ENCODE measurements around the gene GPR150.
"Not testable (repeated sequence)": the region's sequence is repeated elsewhere in the genome, so short reads cannot be mapped to it uniquely, and the experiment has no call there.

The GPR150 gene

GRCh38 chr5:95624368-95624767 lies 4.5 kb downstream of the GPR150 start:
- DNase-seq: no peak

GRCh38 chr5:95626701-95627100 lies 6.8 kb downstream of the GPR150 start:
- no peak for DNase-seq

DNA sequence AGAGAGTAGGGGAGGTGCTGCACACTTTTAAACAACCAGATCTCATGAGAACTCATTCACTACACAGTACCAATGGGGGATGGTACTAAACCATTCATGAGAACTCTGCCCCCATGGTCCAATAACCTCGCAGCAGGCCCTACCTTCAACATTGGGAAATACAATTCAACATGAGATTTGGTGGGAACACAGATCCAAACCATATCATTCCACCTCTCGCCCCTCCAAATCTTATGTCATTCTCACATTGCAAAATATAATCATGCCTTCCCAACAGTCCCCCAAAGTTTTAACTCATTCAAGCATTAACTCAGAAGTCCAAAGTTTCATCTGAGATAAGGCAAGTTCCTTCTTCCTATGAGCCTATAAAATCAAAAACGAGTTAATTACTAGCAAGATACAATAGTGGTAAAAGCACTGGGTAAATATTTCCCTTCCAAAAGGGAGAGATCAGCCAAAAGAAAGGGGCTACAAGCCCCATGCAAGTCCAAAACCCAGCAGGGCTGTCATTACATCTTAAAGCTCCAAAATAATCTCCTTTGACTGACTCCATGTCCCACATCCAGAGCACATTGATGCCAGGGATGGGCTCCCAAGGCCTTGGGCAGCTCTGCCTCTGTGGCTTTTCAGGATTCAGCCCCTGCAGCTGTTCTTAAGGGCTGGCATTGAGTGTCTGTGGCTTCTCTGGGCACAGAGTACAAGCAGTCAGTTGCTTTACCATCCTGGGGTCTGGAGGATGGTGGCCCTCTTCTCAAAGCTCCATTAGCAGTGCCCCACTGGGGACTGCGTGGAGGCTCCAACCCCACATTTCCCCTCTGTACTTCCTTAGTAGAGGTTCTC lies 8.3 kb downstream of the GPR150 start:
- DNase-seq: no peak

DNA sequence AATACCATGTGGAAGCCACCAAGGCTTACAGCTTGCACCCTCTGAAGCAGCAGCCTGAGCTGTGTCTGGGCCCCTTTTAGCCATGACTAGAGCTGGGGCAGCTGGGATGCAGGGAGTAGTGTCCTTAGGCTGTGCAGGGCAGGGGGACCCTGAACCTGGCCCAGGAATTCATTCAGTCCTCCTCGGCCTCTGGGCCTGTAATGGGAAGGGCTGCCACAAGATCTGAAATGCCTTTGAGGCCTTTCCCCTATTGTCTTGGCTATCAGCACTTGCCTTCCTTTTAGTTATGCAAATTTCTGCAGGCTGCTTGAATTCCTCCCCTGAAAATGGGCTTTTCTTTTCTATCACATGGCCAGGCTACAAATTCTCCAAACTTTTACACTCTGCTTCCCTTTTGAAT lies 9.0 kb downstream of the GPR150 start:
- DNase-seq: no peak

DNA sequence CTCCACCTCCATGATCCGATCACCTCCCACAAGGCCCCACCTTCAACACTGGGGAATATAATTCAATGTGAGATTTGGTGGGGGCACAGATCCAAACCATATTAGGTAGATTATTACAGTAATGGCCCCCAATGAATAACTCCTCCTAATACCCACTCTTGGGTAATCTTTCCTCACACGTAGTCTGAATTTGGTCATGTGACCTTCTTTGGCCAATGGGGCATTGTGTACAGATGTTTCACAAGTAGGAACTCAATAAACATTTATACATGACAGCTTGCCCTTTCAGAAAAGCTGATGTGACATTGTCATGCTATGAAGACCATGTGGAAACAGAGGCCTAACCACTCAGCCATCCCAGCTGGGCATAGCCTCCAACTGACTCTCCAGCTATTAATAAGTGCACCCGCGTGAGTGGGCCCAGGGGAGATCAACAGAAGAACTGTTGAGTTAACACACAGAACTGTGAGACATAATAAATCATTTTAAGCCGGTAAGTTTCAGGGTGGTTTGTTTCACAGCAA lies 10.6 kb downstream of the GPR150 start:
- no peak for DNase-seq

- DNase-seq: peak; percentile 51
These were observed 11.5 kb downstream of the GPR150 start for GRCh38 chr5:95631255-95631958.

- DNase-seq: peak; percentile 58
These were observed 12.2 kb downstream of the GPR150 start for GRCh38 chr5:95631991-95632675.

DNA sequence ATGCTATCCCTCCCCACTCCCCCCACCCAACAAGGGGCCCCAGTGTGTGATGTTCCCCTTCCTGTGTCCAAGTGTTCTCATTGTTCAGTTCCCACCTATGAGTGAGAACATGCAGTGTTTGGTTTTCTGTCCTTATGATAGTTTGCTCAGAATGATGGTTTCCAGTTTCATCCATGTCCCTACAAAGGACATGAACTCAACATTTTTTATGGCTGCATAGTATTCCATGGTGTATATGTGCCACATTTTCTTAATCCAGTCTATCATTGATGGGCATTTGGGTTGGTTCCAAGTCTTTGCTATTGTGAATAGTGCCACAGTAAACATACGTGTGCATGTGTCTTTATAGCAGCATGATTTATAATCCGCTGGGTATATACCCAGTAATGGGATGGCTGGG lies 13.1 kb downstream of the GPR150 start:
- not testable (repeated sequence) for DNase-seq

DNA sequence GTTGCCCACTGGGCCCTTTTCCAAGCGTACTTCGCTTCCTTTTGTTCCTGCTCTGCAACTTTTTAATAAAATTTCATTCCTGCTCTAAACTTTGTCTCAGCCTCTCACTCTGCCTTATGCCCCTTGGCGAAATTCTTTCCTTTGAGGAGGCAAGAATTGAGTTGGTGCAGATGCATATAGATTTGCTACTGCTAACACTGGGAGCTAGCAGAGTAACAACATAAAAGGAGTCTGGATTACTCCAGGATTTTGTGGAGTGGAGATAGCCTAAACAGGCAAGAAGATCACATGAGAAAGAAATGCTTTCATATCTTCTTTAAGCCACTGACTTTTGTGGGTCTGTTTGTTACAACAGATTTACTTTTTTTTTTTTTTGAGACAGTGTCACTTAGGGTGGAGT lies 13.8 kb downstream of the GPR150 start:
- no peak for DNase-seq

GRCh38 chr5:95634081-95634480 lies 14.2 kb downstream of the GPR150 start:
- no peak for DNase-seq

- no peak for DNase-seq
These were observed 18.7 kb downstream of the GPR150 start for GRCh38 chr5:95638632-95639031.

GRCh38 chr5:95641741-95642220 lies 21.9 kb downstream of the GPR150 start:
- no peak for DNase-seq

DNA sequence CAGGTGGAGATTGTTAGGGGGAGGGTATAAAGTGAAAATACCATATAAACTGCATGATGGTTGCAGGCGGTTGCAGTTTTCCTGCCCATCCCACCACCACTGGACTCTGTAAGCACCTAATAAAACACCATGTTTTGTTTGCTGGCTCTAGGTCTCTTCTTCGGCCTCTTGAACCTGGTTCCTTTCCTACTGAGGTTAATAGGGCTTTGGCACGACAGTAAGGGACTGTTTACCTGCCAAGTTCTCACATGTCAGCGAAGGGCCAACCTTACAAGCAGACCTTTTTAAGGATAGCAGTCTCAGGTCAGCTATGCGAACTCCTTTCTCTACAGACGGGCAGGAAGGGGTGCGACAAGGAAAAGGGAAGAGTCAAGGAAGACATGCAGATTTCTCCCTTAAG lies 23.3 kb downstream of the GPR150 start:
- DNase-seq: no peak

GRCh38 chr5:95644351-95645042 lies 24.6 kb downstream of the GPR150 start:
- DNase-seq: peak; percentile 88

- DNase-seq: not testable (repeated sequence)
These were observed 26.3 kb downstream of the GPR150 start for GRCh38 chr5:95646226-95646568.

DNA sequence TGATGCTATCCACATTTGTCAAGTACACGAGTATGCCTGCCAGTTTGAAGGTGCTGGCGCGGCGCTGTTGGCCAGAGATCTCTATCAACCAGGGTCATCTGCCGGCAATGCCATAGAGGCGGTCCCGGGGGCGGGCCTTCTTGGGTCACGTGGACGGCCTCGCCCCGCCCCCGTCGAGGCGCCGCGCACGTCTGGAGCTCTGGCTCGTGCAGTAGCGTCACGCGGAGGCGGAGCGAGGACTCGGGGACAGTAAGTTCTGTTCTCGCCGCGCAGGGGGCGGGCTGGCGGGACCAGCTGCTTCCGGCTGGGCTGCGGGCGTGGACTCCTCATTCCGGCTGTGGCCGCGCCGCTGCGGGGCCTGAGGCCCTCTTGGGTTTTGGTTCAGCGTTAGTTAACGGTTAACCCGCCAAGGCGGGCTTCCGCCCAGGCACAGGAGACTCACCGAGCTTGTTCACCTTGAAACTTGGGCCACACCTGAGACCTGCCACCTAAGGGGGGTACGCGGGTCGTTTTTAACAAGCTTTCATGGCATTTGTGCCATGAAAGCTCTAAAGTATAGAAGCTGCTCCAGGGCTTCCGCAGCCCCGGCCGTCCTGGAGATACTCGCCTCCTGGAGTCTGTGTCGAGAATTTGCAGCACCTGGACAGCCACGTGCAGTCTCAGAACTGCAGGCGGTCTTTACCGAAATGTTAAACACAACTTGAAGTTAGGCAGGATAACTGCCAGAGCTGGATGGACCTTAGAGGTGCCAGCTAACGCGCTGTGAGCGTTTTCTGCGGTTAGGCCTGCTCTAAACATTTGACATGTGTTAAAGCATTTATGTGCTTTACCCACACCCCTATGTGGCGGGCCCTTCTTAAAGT lies 26.9 kb downstream of the GPR150 start, which contains the start of gene RFESD:
TSS of gene RFESD (plus strand) at position 209 of the 863 bp plus-strand sequence. CDS start 5,495 bp downstream, outside the sequence.
- peak; percentile 99 for DNase-seq

DNA sequence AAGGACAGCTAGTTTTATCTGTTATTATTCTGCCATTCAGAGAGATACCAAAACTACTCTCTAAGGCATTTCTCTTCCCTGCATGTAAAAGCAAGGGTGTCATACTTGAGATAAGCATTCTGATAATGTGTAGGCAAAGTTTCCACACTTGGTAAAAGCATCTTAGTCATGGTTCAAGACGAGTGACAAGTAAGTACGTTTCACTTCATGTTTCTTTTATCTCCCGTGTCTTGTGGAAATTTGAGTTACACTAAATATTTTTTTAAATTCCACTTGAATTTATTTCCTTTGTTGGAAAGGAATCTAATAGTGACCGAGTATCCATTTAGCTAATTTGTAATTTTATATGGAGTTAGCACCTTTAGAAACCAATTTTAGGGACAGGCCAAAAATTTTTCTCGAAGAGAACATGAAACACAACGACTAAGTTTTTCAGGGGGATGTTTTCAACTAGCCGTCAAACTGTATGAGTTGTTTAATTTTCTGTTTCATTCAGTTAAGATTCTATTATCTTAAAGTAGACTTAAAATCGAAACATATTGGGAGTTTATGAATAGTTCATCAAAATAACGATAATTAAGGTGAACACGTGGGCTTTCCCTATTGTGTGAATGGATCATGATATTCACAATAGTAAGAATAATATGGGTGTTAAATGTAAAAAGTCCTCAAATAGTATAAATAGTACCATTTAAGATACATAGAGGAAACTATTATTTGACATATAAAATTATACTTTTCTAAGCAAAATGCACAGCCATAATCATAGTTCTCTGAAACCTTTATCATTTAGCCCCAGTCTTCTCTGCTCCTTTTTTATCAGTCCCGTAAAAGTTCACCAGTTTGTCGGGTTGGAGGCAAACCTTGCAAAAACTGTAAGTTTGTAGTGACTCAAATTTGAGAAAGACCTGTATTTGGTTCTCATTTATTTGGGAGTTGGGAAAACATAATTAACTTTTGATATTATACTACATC lies 28.3 kb downstream of the GPR150 start:
- DNase-seq: peak; percentile 89

DNA sequence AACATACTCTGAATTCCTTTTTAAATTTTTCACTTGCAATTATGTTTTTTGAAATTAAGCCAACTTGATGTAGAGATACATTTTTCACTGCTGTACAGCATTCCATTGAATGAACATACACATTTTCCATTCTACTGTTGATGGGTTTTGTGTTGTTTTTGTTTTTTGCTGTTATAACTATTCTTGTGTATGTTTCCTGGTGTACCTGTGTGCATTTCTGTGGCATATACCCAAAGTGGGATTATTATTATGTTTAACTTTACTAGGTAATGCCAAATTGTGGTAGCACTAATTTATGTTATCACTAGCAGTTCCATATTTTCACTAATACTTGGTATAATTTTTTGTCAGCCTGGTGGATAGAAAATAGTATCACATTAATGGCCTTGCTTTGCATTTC lies 29.4 kb downstream of the GPR150 start:
- DNase-seq: peak; percentile 60

DNA sequence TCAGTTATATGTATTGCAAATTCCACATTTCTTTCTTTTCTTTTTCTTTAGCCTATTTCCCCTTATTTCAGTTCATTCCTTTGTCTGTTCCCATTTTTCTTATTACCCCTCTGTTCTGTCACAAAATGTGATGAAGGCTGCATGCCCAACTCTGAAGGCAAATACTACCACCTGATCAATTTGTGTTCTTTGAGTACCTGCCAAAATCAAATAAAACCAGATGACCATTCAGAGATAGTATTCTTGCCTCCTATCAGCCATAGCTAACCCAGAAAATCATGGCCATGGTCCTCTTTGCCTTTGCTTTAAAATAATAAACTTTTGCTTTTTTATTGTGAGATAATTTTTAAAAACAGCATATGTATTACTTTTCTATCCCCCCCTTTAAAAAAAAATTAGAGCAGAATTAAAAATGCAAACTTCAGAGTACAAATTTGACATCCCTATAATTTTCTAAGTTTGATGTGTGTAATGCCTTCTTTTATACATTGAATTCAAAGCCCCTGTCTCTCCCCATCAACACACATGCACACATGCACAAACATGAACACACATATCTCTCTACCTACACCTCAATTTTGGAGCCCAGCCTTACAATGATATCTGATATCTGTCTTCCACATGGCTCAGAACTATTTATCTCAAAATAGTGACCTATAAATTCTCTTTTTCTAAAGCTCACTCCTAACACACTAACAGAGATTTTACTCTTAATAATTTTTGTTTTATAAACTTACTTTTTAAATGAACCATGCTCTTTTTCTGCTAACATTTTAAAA lies 30.1 kb downstream of the GPR150 start:
- peak; percentile 45 for DNase-seq

DNA sequence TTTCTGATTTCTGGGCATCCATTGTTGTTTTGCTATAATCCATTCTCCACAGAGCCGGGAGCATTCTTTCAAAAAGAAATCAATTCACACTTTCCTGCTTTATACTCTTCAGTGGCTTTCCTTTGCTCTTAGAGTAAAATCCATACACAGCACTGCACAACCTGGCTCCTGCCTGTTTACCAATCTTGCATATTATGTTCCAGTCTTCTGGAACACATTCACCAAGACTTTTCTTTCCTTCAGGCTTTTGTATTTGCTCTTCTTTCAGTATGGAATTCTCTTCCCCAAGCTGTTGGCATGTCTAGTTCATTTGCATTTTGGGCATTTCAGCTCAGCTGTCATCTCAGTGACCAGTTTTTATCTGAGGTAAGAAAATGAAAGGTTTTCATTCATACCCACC lies 33.0 kb downstream of the GPR150 start:
- no peak for DNase-seq
